AG04450 (cell line): Measurements from ENCODE around the gene CHAC1. TPM values are rescaled to one million over a fixed set of nuclear protein-coding genes. Genes with fewer than 3 reads are reported as not detected.

ENCODE experiments used
- CTCF ChIA-PET: fragments of 300-600, 350-600 bp; formaldehyde crosslinking; extraction: SDS; loops from one replicate; lab custom pipeline; 2022; ENCODE audit warnings: antibody characterized with exemption, inconsistent platforms; lab: Charles Lee
- POLR2A ChIA-PET: fragments of 350-600 bp; formaldehyde crosslinking; extraction: SDS; loops from one replicate; lab custom pipeline; 2021; ENCODE audit warnings: antibody characterized with exemption, inconsistent platforms; lab: Yijun Ruan, JAX
- DNase-seq: peaks from one replicate; pipeline ENCODE4 v3.0.0-alpha.2; 2011; ENCODE audit warnings: low read depth, low spot score
- H3K27ac ChIP-seq: one replicate; pipeline ENCODE4 v1.5.1; 2012; ENCODE audit warnings: low read depth, low read length, control low read depth
- H3K27me3 ChIP-seq: one replicate; pipeline ENCODE4 v1.6.0; 2012; ENCODE audit warnings: low read length; ENCODE audit not compliant: control insufficient read depth, insufficient read depth
- H3K4me3 ChIP-seq: 2 replicates; pipeline ENCODE4 v1.5.1; 2011; ENCODE audit warnings: mild to moderate bottlenecking, low read depth, low read length, control low read depth
- H3K9me3 ChIP-seq: 2 replicates; pipeline ENCODE4 v1.5.1; 2012; ENCODE audit warnings: low read length; ENCODE audit not compliant: control insufficient read depth, insufficient read depth
- polyA plus RNA-seq: library from polyadenylated mRNA; depleted of rRNA; stranded (reverse); fragments of >200 nt; gene quantifications from 2 replicates; pipeline ENCODE4 v1.2.3, GENCODE V29; 2011
- TF ChIP-seq, protein P1 (sequence below): IDR thresholded peaks from 2 replicates; pipeline ENCODE4 v1.5.1; 2011; ENCODE audit warnings: low read depth, low read length, control low read depth, inconsistent platforms

Gene CHAC1
- polyA plus RNA-seq, 1 experiment = 106 TPM

DNA sequence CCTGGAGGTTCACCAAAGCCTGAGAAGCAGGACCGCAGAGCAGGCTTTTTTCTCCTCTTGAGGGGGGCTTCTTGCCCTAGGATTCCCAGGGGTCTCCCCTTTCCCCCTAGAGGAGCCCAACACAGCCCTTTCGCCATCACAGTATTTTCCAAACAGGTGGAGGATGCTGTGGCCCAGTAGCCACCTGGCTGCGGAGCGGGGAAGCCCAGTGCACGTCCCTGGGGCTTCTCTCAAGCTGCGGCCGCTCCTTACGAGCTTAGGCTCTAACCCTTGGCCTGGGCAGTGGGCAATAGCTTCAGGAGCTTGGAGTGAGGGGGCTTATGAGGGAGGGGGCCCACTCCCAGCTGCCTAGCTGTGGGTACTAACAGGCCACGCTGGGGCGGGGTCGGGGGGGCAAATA is 35.7 kb upstream of the CHAC1 start:
- Histone ChIP-seq H3K9me3 (no peaks in the 10 kb centered on the region), H3K27ac (no peak overlapping the region), H3K4me3 (no peak overlapping the region), H3K27me3 (no peaks in the 10 kb centered on the region)
- ChIA-PET POLR2A (no interaction called here), CTCF (interaction anchor here (0.6 kb wide), 2 partner anchors 25 to 118 kb away, joined by 3 to 4 read pairs; no protein-coding TSS in a partner anchor)
- DNase-seq = no peak
- TF ChIP-seq, protein P1, sequence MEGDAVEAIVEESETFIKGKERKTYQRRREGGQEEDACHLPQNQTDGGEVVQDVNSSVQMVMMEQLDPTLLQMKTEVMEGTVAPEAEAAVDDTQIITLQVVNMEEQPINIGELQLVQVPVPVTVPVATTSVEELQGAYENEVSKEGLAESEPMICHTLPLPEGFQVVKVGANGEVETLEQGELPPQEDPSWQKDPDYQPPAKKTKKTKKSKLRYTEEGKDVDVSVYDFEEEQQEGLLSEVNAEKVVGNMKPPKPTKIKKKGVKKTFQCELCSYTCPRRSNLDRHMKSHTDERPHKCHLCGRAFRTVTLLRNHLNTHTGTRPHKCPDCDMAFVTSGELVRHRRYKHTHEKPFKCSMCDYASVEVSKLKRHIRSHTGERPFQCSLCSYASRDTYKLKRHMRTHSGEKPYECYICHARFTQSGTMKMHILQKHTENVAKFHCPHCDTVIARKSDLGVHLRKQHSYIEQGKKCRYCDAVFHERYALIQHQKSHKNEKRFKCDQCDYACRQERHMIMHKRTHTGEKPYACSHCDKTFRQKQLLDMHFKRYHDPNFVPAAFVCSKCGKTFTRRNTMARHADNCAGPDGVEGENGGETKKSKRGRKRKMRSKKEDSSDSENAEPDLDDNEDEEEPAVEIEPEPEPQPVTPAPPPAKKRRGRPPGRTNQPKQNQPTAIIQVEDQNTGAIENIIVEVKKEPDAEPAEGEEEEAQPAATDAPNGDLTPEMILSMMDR = no peak

DNA sequence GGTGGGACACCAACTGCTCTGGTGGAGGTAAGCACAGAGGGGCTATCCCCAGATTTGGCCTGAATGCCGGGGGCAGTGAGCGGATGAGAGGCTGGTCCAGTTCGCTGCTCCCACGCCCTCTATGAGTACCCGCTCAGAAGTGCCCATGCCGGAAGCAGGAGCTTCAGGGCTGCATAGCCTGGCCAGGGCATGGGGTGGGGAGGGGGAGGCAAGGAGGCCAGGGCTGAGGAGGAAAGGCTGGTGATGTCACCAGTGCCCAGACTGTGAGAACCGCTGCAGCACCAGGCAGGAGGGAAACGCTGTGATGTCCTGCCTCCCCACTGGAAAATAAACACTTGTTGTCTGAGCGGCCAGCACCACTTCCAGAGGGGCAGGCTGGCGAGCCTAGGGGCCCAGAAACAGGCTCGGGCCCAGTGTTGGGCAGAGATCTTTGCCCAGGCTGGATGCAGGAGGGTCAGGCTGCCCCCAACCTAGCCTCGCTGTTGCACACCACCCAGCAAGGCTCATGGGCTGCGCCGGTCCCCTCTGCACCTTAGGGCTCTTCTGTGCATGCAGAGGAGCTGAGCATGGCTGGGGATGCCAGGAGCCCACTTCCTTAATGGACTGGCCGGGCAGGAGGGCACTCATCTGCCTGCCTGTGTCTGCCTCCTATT is 35.0 kb upstream of the CHAC1 start:
- Histone ChIP-seq H3K9me3 (no peaks in the 10 kb centered on the region), H3K27ac (no peak overlapping the region), H3K4me3 (no peak overlapping the region), H3K27me3 (no peaks in the 10 kb centered on the region)
- POLR2A ChIA-PET = no interaction called here
- TF ChIP-seq, protein P1 = no peak
- CTCF ChIA-PET = no interaction called here
- no peak for DNase-seq

DNA sequence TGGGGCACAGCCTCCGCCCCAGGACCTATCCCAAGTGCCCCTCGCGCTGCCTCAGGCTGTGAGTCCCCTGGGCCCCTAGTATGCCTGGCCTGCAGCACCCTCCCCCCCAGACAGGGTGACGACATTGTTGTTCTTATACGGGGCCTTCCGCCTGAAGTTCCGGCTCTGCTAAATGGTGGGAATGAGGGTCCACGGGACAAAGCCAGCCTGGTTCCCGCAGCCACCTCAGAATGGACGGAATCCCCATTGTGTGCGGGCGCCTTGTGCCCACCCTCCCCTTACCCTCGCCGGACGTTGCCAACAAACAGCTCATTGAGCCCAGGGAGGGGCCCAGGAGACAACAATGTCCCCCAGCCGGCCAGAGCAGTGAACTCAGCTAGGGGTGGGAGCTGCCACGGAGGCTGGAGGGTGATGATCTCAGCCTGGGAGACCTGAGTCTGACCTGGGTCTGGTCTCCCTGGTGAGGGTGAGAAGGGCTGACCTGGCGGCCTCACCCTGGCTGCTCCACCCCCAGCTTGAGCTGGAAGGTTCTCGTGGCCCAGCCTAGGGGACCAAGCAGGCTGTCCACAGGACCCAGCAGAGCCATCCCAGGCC is 34.4 kb upstream of the CHAC1 start:
- ChIA-PET CTCF (interaction anchor here (1.0 kb wide), 1 partner anchor 23 kb away, joined by 3 read pairs; no protein-coding TSS in a partner anchor), POLR2A (no interaction called here)
- H3K27me3 ChIP-seq = no peaks in the 10 kb centered on the region
- H3K9me3 ChIP-seq = no peaks in the 10 kb centered on the region
- TF ChIP-seq, protein P1 = no peak
- no peak overlapping the region for H3K4me3 ChIP-seq
- no peak overlapping the region for H3K27ac ChIP-seq
- DNase-seq = no peak

DNA sequence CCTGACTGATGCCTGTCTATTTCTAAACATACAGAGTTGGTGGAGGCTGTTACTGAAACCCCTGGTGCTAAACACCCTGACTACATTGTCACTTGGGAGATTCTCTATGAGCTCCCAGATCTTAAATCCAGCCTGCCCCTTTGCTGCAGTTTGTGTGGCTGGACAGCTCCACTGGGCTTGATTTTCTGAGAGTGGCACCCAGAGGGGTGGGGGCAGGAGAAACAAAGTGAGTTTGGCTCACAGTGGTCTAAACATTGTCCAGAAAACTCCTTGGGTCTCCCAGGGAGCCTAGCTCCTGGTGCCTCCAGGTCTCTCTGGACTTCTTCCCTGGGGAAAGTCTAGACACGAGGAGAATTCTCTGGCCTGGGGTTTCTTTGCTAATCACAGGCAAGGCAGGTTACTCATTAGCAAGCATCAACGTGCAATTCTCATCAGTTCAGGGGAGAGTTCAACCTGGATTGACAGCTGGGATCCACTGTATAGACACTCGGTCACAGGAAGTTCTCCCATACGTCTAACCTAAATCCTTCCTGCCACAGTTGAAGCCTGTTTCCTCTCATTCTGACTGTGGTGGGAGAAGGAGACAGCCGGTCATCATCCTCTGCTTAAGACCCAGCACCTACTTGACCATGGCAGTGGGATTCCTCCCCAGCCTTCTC is 31.2 kb upstream of the CHAC1 start:
- Histone ChIP-seq H3K9me3 (no peaks in the 10 kb centered on the region), H3K27me3 (peaks cover 21% of the 10 kb centered on the region), H3K27ac (no peak overlapping the region), H3K4me3 (no peak overlapping the region)
- DNase-seq = no peak
- CTCF ChIA-PET = no interaction called here
- POLR2A ChIA-PET = interaction anchor here (0.6 kb wide), 1 partner anchor 61 kb away, joined by 4 read pairs; no protein-coding TSS in a partner anchor
- TF ChIP-seq, protein P1 = no peak

DNA sequence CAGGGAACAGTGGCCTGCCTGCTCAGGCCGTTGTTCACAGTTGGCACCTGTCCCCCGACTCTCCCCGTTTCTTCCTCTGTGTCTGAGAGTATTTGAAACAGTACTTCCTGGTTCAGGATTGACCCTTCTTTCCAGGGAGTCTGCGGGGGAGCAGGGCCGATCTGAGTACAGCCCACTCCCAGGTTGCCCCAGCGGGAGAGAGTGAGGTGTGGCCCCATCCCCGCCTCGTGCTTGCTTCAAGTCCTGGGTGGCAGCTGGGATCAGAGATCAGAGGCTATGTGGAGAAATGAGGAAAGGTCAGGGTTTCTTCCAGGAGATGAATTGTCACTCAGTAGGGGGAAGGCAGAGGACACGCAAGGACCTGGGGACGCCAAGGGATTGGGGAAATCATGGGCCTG is 30.7 kb upstream of the CHAC1 start:
- TF ChIP-seq, protein P1 = no peak

More for the DNA sequence above, 30.7 kb upstream of the CHAC1 start:
- ChIA-PET POLR2A (no interaction called here), CTCF (no interaction called here)
- no peak for DNase-seq
- H3K27ac ChIP-seq = no peak overlapping the region
- H3K27me3 ChIP-seq = peaks cover 26% of the 10 kb centered on the region
- no peaks in the 10 kb centered on the region for H3K9me3 ChIP-seq
- no peak overlapping the region for H3K4me3 ChIP-seq
